Measurements from ENCODE around the gene VPS13D.

Gene VPS13D, protein sequence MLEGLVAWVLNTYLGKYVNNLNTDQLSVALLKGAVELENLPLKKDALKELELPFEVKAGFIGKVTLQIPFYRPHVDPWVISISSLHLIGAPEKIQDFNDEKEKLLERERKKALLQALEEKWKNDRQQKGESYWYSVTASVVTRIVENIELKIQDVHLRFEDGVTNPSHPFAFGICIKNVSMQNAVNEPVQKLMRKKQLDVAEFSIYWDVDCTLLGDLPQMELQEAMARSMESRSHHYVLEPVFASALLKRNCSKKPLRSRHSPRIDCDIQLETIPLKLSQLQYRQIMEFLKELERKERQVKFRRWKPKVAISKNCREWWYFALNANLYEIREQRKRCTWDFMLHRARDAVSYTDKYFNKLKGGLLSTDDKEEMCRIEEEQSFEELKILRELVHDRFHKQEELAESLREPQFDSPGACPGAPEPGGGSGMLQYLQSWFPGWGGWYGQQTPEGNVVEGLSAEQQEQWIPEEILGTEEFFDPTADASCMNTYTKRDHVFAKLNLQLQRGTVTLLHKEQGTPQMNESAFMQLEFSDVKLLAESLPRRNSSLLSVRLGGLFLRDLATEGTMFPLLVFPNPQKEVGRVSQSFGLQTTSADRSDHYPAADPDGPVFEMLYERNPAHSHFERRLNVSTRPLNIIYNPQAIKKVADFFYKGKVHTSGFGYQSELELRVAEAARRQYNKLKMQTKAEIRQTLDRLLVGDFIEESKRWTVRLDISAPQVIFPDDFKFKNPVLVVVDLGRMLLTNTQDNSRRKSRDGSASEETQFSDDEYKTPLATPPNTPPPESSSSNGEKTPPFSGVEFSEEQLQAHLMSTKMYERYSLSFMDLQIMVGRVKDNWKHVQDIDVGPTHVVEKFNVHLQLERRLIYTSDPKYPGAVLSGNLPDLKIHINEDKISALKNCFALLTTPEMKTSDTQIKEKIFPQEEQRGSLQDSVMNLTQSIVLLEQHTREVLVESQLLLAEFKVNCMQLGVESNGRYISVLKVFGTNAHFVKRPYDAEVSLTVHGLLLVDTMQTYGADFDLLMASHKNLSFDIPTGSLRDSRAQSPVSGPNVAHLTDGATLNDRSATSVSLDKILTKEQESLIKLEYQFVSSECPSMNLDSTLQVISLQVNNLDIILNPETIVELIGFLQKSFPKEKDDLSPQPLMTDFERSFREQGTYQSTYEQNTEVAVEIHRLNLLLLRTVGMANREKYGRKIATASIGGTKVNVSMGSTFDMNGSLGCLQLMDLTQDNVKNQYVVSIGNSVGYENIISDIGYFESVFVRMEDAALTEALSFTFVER (N-terminal part only)

DNA sequence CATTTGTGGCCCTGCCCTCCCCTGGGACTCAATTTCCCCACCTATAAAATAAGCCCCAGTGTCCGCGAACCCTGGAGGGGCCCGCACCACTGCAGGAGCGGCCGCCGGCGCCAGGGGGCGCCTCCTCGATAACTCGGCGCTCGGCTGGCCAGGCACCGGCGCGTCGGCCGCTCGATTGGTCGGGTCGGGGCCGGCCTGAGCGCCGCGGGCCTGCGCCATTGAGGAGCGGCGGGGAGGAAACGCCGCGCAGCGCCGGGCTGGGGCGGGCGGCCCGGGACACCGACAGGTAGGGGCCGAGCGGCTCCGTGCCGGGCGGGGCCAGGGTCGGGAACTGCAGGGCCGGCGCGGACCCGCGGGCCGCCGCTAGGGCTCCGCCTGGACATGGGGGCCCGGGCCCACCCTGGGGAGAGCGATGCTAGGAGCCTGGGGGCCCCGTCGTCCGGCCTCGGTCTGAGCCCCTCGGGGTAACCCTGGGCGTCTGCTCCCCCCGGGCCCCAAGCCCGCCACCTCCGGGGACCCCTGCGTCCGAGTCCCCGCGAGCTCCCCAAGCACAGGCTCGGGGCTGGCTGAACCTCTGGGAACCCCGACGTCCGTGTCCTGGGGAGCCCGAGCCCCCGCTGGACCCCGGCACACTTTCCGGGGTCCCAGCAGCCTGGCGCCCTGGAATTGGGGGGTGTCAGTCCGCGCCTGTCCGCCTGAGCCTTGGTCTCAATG, at the start of gene VPS13D:
Gene VPS13D, plus strand, starts transcription at position 196 of the 714 bp plus-strand sequence. CDS start 4,237 bp downstream, outside the sequence.
- DNase-seq (ENCODE audit: low read depth, low spot score): peak; percentile 66

DNA sequence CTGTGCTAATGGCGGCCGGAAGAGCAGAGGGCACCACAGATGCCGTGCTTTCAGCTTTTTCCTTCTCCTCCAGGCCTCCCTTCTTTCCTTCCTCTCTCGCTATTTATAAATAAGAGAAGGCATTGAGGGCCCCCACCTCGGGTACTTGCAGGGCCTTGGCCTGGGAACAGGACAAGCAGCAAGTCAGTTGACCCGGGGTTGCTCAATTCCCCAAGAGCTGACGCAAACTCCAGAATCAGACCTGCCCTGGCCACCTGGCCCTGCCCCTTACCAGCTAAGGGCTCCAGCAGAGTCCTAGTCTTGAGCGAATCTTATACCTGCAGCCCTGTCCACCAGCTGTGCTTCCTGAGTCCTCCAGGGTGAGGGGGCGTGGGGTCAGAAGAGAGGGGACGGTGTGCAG, 49.5 kb upstream of the VPS13D start:
- no peak for DNase-seq (ENCODE audit: low read depth, low spot score)

DNA sequence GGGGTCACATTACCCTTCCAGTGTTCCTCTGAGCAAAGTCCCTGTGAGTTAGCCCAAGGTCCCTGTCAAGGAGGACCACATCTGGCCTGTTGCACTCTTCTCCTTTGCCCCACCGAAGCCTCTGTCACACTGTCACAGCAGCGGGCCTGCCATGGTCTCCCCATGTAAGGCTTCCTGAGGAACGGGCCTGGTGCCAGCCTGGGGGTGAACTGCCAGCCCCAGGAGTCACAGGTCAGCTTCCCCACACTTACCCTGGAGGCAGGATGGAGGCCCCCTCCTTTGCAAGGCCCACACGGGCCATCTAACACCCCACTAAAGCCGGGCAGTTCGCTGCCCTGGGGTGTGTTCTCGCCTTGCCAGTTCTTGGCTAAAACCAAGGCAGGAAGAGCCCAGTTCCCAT, 48.9 kb upstream of the VPS13D start:
- no peak for DNase-seq (ENCODE audit: low read depth, low spot score)

DNA sequence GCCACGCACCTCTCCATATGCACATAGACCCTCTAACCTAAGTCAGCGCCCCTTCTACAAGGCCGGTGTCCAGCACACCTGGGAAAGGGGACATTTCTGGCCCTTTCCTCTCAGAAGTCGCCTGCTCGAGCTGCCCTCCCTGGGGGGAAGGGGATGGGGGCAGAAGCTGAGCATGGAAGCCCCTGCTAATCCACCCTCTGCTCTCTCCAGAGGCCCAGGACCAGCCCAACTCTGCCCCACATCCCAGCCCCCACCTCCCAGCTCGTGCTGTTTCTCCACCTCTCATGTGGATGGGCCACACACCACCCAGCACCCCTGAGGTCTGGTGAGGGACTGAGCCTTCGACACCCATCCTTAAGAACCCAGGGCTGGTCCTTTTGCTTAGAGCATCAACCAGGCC, 48.3 kb upstream of the VPS13D start:
- no peak for DNase-seq (ENCODE audit: low read depth, low spot score)

DNA sequence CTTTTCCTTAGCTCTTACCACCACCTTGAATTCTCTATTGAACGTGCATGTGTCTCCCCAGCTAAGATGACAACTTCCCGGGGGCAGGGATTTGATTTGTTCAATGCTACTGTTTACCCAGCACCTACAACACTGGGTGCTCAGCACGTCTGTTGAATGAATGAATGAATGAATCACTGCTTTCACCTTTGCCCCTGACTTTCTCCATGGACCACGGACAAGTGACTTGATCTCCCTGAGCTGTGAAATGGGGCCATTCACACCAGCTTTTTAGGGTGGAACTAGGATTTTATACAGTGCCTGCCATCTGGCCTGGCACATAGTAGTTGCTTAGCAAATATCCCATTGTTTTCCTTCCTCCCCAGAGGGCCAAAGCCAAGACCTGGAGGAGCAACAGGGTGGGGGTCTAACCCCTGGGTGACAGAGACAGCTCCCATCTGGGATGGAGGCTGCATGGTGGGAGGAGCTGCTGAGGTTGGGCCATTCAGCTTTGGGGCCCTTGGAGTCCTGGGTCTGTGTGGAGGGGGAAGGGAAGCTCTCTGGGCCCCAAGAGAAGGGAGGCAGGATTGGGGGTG, 47.3 kb upstream of the VPS13D start:
- no peak for DNase-seq (ENCODE audit: low read depth, low spot score)

DNA sequence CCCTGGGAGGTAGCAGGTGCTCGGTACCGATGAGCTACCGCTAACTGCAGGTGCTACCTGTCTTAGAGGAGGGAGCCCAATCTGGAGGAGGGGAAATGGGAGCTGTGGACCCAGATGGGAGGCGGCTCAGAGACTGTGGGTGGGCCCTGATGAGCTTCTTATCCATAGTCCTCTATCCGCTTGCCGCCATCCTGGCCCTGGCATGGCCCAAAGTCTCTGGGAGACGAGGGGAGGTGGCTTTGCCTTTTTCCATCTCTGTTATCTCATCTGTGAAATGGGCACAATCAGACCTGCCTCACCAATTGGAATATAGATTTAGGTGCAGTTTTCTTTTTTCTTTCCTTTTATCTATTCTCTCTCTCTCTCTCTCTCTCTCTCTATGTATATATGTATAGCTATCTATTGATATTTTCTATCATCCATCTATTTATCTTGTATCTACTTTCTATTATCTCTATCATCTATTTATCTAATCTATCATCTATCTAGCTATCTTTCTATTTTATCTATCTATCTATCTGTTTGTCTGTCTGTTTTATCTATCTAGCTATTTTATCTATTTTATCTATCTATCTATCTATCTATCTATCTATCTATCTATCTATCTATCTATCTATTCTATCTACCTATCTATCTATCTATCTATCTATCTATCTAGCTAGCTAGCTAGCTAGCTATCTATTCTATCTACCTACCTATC, 46.6 kb upstream of the VPS13D start:
- DNase-seq (ENCODE audit: low read depth, low spot score): no peak

DNA sequence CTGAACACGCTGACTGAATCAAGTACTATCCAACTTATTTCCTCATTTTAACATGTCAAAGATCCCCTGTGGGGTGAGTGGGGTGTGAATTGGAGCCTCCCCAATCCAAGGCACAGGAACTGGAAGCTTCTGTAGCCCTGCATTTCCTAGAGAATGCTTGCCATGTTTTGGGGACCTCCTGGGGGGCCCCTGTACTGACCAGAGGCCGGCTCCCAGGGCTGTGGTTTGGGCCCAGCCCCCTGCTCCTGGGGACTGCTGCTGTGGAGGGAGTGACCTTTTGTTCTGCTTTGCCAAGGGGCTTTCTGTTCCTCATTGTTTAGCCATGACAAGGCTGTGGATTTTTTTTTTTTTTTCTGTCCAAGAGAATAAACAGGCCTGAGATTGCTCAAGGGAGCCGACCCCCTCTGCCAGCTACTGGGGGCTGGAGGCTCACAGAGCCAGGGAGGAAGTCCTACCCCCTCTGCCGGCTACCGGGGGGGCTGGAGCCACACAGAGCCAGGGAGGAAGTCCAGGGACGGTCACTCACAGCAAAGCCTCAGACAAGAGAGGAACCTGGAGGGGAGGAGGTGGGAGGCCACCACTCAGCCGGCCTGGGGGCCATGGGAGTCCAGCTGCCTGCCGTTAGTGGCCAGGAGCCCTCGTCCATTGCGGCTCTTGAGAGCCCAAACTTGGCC, 45.7 kb upstream of the VPS13D start:
- no peak for DNase-seq (ENCODE audit: low read depth, low spot score)

DNA sequence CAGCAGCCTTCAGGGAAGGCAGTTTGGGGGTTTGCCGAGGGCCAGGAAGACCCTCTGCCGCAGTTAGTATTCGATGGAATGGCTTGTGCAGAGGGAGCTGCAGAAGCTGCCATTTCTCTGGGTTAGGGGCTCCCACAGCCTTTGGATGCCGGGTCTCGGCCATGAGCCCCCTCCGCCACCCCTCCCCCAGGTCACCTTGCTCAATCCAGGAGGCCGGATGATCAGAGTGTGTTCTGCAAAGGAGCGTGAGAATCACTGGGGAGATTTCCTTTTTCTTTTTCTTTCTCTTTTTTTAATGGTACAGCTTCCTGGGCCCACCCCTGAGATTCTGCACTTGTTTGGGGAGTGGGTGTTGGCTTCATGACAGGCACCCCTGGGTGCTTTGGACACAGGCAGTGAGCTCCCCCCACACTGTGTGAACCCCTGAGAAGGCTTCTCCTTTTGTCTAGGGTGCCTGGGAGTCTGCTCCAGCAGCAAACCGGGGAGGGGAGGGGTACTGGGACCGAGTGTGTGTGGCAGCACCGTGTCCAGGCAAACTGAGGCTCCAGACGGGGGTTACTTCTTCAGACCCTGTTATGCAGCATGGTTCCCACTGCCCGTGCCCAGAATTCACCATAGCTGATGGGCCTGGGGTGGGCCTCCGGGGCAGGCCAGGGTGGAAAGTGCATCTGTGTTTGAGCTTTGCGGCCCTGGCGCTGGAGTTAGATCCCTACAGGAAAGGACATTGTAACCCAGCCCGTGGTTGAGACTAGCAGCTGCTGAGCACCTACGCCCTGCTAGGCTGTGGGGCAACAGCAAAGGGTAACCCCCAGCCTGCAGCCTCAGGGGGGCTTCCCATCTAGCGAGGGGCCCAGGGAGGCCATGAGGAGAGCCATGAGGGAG, 44.6 kb upstream of the VPS13D start:
- no peak for DNase-seq (ENCODE audit: low read depth, low spot score)

DNA sequence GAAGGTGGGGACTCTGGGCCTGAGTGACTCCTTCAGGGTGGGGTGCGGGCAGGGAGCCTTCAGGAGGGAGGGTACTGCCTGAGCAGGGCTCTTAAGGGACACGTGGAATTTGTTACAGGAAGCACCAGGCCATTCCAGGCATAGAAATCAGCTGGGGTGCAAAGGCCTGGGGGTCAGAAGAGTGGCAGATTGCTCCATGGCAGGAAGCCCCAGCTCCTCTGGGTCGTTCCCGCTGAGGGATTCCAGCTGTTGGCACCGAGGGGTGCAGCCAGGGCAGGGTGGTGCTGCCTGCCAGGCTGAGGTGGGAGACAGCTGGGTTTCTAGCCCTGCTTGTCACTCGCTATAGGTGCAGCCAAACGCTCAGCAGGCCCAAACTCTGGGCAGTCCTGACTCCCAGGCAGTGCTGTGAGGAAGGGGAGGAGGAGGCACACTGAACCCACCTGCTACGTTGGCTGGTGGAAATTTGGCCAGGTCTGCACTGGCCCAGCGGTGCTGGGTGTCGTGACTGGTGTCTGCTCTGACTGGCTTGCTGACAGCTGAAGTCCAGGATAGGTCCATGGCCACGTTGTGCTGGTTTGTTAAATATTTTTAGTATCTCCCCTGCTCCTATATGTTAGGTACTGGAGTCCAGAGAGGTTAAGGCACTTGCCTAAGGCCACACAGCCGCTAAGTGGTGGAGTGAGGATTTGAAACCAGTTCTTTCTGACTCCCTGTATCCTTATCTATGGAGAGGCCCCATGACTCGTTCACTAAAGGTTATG, 43.7 kb upstream of the VPS13D start:
- DNase-seq (ENCODE audit: low read depth, low spot score): no peak

DNA sequence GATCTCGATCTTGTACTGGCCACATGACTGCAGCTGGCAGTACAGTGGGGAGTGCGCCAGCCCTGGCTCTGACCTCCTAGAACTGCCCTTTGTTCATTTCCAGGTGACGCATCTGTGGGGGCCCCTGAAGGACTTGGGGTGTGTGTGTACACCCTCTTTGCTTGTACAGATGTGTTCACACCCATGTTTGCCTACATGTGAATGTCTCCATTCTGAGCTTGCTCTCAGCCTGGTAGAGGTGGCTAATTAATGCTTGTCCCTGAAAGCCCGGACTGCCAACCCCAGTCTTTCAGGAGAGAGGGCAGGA, 43.2 kb upstream of the VPS13D start:
- DNase-seq (ENCODE audit: low read depth, low spot score): no peak

DNA sequence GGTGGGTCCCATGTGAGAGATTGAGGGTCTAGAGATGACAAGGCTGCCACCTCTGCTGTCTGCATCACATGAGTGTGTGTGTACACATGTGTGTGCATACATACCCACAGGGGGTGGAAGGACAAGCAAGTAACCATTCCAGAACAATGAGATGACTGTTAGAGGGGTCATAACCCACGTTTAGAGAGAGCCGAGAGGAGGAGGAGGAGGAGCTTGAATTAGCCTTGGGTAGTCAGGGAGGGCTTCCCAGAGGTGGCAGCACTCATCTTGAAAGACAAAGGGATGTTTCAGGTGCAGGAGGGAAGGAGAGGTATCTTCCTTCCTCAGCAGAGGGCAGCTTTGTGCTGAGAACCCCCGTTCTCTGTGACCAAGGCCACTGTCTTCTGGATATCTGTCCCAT, 41.7 kb upstream of the VPS13D start:
- DNase-seq (ENCODE audit: low read depth, low spot score): no peak

DNA sequence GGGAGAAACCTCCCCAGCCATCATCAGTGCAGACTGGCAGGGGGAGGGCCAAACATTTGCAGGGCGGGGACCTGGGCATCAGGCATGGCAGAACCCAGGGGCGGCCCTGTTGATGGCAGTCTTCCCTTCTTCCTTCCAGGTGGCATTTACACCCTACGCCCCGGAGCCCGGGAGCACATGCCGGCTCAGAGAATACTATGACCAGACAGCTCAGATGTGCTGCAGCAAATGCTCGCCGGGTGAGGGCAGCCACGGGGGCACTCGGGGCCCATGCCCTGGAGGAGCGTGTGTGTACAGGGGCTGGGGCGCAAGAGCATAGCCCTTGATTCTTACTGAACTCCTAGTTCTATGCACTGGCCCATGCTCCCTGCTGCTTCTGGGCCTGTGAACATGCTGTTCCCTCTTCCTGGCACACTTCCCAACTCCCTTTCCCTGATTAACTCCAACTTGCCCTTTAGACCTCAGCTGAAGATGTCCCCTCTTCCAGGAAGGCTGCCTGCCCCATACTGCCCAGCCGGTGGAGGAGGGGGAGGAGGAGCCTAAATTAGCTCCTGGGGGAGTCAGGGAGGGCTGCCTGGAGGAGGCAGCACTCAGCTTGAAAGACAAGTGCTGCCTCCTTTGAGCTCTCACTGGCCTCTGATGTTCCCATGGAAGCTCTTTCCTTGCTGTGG, 41.0 kb upstream of the VPS13D start:
- DNase-seq (ENCODE audit: low read depth, low spot score): no peak

DNA sequence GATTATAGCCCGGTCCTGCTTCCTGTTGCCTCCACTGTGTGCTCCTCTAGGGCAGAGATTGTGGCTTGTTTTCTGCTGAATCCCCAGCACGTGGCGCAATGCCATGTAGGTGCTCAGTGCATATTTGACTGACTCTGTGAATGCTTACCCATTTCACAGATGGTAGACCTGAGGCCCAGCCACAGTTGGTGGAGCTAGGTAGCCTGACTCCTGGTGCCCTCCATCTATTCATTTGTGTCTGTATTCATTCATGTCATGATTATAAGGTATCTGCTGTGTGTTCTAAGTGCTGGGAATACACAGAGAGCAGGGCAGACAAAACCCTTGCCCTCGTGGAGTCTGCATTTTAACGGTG, 40.5 kb upstream of the VPS13D start:
- DNase-seq (ENCODE audit: low read depth, low spot score): no peak

DNA sequence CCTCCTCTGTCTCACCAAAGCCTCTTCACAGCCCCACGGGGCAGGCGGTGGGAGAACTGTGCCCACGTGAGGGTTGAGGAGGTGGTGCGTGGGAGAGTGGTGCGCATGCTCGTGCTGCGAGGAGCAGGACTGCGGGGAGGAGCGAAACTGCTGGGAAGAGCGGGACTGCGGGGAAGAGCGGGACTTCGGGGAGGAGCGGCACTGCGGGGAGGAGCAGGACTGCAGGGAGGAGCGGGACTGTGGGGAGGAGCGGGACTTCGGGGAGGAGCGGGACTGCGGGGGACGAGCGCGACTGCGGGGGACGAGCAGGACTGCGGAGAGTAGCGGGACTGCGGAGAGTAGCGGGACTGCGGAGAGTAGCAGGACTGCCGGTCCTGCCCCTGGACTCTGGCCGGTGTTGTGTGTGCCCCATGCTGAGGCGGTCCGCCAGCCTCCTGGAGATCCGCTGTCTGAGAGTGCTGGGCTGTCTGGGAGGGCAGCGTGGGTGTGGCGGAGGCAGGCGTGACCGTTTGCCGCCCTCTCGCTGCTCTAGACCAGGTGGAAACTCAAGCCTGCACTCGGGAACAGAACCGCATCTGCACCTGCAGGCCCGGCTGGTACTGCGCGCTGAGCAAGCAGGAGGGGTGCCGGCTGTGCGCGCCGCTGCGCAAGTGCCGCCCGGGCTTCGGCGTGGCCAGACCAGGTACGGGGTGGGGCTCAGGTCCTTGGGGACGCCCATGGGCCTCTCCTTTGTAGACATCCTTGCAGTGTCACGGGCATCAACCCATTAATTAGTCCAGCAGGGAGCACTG, 38.4 kb upstream of the VPS13D start:
- no peak for DNase-seq (ENCODE audit: low read depth, low spot score)

DNA sequence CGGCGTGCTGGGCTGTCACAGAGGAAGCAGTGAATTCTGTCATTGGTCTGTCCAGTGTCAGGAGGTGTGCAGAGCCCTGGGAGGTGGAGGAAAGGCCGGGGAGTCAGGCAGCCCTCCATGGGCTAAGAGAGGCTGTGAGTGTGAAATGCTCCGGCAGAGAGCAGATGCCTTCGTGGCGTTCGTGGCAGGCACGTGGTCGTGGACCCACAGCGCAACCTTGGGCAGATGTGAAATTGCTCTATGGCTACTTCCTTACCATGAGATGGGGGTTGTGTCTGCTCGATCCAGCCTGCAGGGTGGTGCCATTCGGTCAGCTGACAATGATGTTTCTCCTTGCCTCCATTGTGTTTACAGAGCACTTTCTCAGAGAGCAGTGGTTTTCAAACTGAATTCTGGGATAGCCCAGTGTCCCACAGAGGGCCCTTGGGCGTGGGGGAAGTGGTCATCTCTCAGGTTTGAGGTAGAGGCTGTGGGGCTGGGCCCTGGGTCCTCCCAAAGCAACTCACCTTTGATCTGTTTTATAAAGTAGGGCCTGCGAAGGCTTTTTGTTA, 35.1 kb upstream of the VPS13D start:
- DNase-seq (ENCODE audit: low read depth, low spot score): no peak

DNA sequence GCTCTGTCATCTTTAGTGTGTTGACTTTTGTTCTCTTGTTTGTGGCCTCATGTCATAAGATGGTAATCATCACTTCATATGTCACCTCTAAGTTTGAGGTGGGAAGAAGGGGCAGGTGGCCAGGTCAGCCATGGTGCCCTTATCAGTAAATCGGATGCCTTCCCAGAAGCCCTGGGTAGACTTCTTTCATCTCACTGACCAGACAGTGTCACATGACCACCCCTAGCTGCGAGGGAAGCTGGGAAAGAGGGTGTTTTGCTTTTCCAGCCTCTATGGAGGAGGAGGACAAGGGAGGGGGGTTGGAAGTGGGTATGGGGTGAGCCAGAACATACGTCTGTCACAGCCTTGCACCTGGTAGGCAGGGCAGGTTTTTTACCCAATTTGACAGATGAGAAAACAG, 34.4 kb upstream of the VPS13D start:
- no peak for DNase-seq (ENCODE audit: low read depth, low spot score)
